ENCODE results near the gene SETD6.

SETD6 gene

DNA sequence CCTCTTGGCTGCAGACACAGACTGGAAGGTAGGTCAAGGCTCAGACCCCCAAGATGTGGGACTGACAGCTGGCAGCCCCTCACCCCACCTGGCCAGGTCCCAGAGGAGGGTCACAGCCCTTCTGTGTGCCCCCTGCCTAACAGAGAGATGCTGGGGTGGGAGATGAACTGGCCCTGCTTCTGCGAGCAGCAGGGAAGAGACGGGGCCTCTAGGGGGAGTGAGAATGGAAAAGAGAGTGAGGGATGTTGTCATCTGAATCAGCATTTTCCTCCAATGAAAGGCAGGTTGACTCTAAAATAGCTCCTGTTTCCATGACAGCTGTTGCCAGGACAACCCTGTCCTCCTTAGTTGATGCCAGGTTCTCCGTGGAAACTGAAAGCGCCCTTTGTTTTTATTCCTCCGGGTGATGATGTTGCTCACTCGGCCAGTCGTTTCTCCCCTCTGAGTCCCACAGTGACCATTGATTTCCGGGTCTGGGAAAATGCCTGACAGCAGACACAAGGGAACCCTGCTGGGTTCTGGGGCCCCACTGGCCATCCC lies 20.3 kb upstream of the SETD6 start:
- DNase-seq: peak; percentile 83 to 95

DNA sequence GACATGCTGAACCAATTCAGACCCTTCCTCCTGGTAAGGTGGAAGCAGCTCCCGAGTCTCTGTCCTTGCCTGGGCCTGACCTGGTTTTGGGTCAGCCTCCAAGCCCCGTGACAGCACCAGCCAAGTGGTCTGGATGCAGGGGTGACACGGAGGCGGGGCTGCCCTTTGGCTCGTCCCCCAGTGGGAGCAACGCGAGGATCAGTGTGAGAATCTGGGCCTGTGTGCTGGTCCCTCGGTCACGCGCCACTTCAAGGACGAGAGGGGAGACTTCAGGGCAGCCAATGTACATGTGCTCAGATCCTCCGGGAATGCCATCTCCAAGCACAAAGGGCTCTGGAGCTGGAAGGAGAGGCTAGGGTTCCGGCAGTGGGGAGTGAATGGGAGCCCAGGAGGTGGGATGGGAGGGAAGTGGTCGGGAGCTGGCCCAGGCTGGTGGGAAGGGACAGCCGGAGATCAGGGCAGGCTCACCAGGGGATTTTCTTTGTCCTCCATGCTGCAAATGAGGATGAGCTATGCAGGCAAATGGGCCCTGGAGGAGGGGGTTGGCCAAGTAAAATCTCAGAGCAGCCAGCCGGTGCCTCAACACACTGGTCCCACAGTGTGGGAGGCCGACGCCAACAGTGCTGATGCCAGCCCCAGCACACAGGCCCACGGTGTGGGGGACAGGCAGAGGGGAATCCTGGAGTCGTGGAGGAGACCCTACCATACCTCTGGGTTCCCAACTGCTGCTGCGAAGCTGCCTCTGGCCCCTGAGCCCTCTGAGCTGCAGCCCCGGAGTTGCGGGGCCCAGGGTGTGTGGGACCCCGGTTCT lies 19.6 kb upstream of the SETD6 start:
- peak; percentile 60 to 83 for DNase-seq

DNA sequence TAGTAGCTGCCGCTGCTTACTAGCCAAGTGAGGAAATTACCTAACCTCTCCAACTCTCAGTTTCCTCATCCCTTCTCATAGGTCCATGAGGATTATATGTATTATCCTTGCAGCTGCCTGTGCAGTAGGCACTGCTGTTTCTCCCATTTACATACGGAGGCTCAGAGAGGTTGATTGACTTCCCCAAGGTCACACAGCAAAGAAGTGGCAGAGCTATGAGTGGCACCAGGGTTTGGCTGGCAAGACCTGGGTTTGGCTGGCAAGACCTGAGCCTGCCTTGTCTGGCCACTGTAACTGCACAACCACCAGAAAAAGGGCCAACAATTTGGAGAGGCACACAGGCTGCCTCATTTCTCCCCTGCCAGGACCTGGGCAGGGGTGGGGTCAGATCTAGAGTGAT lies 17.8 kb upstream of the SETD6 start:
- no peak for DNase-seq

DNA sequence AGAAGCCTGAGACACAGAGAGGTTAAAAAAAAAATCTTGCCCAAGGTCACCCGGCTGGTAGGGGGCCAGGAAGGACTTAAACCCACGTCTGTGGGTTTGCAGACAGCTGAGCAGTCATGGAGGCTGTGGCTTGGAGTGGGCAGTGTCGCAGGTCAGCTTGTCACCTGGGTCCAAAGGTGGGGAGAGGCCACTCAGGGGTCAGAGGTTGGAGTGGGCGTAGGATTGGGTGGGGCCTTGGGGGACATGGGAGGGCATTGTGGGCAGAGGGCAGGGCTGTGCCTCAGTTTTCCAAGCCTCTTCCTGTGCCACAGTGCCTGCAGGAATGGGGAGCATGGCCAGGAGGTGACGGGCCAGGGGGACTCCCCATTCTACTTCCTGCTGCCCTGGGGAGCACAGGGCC lies 17.4 kb upstream of the SETD6 start:
- DNase-seq: no peak

DNA sequence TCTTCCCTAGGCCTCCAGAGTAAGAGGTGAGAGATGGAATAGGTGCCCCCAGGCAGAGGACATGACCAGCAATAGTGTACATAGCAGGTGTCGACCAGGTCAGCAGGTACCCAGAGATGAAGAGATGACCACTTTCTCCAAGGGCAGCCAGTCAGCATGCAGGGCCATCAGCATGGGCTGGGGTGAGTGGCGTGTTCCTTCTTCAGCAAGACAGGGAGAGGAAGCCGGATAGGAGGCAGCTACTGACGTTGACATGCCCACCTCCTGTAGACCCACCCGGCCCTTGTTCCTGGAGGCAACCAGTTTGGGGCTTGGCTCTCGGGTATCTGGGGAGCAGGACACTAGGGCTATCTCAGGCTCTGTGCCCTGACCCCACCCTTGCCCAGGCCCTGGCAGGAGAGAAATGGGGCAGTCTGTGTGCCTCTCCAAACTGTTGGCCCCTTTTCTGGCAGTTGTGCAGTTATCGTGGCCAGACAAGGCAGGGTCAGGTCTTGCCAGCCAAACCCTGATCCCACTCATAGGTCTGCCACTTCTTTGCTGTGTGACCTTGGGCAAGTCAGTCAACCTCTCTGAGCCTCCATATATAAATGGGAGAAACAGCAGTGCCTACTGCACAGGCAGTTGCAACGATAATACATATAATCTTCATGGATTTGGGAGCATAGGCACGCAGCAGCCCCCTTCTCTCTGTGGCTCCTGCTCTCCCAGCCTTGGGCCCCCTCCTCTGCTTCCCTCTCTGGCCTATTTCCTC lies 16.8 kb upstream of the SETD6 start:
- DNase-seq: no peak

DNA sequence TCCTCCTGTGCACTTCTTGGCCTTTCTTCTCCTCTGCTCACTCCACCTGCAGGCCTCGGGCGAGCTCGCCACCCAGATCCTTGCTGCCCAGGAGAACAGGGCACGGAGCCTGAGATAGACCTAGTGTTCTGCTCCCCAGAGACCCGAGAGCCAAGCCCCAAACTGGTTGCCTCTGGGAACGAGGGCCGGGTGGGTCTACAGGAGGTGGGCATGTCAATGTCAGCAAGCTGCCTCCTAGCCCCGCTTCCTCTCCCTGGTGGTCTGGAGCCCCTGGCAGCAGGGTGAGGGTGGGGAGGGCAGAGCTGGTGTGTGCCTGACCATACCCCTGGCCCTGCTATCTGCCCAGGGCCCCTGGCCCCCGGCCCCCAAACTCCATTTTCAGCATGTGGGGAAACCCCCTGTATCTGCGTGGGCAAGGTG lies 16.2 kb upstream of the SETD6 start:
- DNase-seq: no peak

DNA sequence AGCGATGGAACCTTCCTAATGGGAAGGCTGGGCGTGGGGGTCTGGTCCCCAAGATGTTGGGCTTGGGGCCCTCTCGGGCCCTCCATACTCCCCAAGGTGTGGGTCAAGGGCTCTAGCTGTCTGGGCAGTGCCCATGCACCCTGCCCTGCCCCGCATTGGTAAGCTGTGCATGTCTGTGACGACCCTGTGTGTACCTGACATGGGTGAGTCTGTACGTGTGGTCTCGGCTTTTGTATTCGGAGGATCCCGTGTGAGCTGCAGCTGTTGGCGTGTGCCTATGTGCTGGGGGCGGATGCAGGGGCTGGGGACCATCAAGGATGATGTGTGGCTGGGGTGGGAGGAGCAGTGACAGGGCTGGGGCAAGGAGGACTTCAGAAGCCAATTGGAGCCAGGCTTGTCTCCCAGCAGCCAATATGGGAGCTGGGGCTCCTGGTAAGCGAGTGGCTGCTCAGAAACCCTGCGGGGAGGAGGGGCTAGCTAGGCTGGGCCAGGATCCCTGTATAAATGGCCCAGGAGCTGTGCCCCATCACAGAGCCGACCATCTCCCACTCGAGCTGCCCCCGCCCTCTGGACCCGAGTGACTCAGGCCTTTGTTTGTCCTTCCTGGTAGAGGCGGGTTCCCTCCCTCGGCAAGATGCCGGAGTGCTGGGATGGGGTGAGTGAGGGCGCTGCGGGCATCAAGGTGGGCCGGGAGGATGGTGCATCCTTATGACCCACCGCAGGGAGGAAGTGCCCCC lies 15.5 kb upstream of the SETD6 start, which contains the start of gene NDRG4:
NDRG4 (plus strand) TSS at position 529 of the 737 bp plus-strand sequence; CDS start at position 635, 106 bp downstream.
- peak; percentile 86 to 93 for DNase-seq

DNA sequence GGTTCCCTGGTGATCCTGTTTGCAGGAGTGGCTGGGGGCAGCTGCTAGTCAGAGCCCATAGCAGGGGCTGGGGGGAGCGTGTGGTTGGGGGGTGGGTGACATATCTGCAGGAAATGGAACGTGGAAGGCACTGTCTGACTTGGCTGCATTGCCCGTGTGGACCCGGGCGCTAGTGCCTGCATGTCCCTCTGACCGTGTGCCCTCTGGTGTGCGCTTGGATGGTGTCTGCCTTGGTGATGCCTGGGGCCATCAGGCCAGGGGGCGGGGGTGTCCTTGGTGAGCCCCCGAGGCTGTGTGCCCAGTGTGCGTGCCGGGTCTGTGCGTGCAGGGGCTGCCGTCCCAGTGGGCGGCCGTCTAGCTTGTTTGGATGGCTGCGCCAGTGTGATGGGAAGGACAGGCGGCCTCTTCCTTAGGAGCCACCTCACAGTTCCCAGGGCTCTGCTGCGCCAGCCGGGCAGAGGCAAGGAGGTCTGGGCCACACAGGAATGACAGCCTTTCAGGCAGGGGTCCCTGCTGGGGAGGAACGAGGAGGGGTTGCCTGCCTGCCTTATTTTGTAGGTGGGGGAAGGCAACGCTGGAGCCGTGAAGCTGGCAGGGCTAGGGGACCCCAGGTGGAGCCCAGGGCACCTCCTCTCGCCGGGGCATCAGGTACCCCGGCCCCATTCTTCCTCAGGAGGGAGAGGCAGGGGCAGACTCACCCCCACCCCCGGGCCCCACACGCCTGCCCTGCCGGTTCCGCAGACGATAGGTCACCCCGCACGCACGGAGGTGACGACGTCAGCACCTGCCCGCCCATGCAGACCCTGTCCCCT lies 14.7 kb upstream of the SETD6 start:
- DNase-seq: no peak

DNA sequence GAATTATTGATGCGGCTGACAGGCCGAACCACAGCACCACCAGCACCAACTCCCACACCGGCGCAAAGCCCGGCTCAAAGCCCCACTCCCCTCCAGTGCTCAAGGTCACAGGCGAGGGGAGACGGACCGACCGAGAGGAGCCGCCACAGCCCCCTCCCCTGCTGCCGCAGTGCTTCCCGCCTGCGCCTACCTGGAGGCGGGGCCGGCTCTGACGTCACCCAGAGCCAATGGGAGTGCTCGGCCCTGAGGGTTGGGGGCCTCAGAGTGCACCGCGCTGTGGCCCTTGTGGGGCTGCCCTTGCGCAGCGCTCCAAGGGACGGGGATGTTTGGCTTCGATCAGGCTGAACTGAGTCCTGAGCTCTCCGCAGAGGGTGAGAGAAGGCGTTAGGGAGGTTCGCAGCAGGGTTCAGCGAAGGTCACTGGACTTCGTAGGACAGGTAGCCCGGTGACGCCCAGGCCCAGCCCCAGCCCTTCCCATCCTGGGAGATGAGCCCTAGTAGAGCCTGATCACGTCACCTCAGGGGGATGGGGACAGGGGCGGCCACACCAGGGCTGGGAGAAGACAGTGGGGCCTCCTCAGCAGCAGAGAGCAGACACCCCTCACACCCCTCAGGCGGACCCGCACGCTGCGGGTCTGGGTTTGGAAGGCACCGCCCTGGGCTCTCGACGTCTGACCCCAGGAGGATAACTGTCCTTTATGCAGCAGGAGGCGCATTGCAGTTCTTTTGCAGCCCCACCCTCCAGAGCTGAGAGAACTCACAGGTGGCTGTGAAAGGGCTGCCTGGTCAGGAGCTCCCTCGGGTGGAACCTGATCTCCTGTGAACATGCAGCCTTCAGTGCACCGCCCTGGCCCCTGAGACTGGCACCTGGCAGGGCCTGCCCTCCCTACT lies 13.8 kb upstream of the SETD6 start:
- DNase-seq: peak in 1 of 2 donors; percentile 37

DNA sequence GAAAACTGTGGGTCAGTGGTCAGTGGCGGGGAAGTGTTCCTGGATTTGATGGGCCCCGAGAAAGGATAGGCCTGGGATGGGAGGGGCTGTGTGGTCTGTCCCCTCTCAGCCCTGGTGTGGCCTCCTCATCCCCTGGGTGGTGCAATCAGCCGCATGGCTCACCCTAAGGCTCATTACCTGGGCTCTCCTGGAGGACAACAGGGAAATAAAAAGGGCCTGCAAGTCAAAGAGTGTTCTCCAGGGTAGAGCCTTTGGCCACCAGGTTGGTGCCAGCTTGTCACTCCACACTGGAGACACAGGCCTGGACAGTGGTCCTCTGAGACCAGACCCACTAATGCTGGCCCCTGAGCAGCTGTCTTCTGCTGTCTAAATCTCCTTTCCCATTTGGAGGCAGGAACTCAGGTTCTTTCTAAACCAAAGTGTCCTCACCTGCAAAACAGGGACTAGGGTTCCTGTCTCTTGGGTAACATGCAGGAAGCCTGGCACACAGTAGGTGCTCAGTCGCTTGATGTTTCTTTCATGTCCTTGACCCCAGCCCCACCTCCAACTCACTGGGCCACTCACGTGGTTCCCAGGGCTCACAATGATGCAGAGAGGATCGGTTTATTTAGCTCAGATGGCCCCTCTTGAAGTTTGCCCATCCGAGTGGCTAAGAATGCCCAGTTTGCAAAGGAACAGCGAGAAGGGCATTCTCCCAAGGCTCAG lies 12.9 kb upstream of the SETD6 start:
- DNase-seq: no peak

DNA sequence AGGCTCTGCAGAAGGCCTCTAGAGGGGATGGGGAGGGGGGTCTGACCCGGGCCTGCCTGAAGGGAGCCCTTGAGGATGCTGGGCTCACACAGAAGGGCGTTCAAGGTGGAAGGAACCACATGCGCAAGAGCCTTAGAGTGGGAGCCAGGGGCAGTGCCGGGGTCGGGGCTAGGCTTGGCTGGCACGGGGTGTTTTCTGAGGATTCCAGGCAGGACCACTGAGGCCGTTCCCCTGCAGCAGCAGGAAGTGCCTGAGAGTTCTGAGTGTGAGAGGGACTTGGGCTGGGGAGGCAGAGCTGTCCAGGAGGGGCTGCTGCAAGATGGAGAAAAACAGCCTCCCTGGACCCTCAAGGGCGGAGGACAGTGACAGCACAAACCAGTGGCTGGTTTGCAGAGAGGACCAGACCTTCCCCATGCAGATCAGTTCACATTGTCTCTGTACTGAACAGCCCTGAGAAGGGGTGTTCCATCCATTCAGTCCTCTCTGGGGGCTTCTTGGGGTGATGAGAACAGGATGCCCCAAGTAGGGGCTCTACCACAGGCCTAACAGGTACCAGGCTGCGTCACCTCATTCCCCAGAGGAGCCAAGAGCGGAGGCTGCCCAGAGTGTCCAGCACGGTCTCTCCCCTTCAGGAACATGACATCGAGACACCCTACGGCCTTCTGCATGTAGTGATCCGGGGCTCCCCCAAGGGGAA lies 12.0 kb upstream of the SETD6 start:
- no peak for DNase-seq

DNA sequence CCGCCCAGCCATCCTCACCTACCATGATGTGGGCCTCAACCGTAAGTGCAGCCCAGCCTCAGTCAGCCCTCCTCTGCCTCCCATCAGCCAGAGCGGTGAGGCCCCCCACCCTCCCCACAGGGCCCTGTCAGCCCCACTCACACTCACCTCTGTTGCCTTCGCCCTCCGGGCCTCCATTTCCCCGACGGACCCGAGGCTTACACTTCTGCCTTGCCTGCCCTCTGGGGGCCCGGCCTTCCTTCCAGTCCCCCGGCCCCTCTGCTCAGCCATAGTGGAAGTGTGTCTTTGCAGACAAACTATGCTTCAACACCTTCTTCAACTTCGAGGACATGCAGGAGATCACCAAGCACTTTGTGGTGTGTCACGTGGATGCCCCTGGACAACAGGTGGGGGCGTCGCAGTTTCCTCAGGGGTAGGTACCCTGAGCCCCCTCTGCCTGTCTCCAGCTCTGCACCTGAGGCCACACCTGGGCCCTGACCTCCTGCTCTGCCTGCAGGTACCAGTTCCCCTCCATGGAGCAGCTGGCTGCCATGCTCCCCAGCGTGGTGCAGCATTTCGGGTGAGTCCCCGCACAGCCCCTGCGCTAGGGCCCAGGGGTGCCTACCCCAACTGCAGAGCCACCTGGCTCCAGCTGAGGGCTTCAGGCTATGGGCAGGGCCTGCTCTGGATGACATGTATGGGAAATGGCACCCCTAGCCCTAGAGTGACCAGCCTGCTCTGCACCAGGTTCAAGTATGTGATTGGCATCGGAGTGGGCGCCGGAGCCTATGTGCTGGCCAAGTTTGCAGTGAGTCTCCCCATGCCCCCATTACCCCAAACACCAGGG lies 11.2 kb upstream of the SETD6 start:
- no peak for DNase-seq

DNA sequence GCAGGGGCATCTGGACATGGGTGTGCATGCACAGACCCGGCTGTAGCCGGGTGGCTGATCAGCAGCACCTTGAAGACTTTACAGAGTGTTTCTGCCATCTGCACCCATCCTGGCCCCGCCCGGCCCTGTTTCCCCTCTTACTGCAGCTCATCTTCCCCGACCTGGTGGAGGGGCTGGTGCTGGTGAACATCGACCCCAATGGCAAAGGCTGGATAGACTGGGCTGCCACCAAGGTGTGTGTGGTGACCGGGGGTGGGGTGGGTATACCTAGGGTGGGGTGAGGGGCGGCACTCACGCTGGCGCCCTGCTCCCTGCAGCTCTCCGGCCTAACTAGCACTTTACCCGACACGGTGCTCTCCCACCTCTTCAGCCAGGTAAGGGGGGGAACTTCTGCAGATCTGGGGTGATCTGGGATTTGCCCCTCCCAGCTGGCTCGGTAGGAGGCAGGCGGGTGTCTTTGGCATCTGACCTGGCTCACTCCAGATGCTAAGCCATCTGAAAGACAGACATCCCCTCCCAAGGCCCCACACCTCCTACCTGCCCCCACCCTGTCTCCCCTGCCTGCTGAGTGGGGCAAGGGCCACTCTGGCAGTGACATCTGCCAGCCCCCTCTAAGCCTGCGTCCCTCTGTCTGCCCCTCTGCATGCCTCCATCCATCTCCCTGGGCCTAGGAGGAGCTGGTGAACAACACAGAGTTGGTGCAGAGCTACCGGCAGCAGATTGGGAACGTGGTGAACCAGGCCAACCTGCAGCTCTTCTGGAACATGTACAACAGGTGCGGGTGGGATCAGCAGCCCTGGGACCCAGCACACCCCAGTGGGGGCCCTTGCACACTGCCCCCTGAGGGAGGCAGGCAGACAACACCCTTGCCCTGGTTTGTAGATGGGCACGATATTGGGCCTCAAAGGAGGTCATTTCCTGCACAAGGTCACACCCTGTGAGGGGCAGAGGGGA lies 8.8 kb upstream of the SETD6 start:
- no peak for DNase-seq

DNA sequence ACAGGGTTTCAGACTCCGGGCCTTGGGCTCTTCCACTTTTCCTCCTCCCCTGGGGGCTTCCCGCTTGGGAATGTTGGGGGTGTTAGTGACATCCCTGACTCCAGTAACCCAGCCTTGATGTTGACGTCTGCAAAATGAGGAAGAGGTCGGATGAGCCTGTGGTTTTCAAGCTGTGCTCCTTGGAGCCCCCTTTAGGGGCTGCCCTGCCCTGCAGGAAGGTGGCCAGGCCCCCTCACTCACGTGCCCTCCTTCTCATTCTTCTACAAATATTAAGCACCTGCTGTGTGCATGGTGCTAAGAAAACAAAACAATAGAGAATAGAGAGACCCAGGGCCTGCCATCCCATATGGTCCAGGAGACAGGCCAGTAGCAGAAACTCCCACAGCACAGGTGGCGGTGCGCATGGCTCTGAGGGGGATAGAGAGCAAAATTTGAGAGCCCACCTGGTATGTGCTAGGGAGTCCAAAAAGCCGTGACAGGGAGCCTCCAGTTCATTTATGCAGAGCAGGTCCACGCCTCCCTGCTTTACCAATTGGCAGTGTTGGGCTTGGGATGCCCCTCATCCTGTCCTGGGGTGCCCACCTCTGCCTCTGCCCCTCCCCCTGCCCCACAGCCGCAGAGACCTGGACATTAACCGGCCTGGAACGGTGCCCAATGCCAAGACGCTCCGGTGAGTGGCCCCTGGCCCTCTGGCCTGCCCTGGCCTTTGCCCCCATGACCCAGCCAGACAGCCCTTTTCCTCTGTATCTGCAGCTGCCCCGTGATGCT lies 7.9 kb upstream of the SETD6 start:
- DNase-seq: no peak

DNA sequence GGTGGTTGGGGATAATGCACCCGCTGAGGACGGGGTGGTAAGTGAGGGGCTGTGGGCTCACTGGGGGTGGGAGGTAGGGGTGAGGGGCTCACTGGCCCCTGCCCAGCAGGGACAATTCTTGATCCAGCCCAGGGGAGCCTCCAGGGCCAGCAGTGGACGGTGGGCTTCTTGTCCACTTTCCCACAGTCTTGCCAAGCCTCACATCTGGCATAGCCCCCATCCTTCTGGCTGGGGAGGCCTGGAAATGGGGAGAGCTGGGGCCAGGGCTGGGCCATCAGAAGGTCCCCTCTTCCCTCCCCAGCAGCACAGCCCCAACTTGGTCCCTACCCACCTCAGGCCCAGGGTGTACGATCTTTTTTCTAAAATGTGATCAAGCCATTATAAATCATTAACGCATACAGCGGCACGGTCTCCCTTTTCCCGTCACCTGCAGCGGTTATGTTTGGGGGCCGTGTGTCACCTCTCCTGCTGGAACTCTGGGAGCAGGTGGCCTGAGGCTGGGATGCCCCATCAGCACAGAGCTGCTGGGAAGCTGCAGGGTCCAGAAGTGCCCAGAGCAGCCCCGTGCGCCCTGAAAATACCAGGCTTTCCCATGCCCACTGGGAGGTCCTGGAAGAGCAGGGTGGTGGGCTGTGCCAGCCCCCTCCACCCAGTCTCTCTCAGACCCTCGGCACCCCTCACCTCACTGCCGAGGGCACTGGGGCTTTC lies 7.2 kb upstream of the SETD6 start:
- DNase-seq: no peak

DNA sequence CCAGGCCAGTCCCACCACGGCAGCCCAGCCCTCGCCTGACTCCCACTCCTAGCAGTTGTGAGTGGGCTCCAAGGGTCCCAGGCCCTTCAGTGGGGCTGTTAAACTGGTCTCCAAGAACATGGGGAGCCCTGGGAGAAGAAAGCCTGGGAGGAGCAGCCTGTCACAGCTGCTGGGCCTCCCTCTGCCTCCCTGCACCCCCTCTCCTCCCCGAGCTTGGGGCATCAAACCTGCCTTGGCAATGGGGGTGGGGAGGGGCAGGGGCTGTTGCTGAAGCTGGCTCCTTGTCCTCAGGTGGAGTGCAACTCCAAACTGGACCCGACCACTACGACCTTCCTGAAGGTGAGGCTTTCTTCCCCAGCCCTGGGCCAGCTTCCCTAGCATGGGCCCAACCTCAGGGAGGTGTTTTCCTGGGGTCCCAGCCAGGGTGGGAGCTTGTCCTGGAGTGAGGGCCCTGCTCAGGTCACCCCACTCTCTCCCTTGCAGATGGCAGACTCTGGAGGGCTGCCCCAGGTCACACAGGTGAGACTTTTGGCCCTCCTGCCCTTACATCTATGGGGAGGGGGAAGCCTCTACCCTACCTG lies 6.6 kb upstream of the SETD6 start:
- DNase-seq: no peak
